Measurements from ENCODE around the gene EHD3.

Gene EHD3

DNA sequence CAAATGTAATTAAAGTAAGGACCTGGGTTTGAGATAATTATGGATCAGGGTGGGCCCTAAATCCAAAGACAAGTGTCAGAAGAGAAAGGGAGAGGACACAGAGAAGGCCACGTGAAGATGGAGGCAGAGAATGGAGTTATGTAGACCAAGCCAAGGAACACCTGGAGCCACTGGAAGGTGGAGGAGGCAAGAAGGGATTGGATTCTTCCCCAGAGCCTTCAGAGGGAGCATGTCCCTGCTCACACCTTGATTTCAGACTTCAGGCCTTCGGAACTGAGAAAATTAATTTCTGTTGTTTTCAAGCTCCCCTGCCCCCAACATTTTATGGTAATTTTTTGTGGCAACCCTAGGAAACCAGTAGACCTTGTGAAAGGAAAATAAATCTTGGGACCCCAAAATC is 36.3 kb upstream of the EHD3 start:
- H3K27me3 ChIP-seq (ENCODE audit: control insufficient read depth, insufficient read depth, low read length): no peaks in the 10 kb centered on the region
- no peak overlapping the region for H3K9ac ChIP-seq (ENCODE audit: low read length)
- H3K9me3 ChIP-seq (ENCODE audit: control insufficient read depth, insufficient read depth, low read depth, low read length): no peaks in the 10 kb centered on the region
- no peak overlapping the region for H3K4me3 ChIP-seq (ENCODE audit: low read depth, low read length)
- H3K4me1 ChIP-seq (ENCODE audit: control insufficient read depth, insufficient read depth, low read length): peaks cover 4% of the 10 kb centered on the region; the same call in 1 of the 2 replicates
- no peaks in the 10 kb centered on the region for H3K36me3 ChIP-seq (ENCODE audit: control insufficient read depth, insufficient read depth, low read length)
- H3K27ac ChIP-seq (ENCODE audit: low read depth, low read length): no peak overlapping the region

DNA sequence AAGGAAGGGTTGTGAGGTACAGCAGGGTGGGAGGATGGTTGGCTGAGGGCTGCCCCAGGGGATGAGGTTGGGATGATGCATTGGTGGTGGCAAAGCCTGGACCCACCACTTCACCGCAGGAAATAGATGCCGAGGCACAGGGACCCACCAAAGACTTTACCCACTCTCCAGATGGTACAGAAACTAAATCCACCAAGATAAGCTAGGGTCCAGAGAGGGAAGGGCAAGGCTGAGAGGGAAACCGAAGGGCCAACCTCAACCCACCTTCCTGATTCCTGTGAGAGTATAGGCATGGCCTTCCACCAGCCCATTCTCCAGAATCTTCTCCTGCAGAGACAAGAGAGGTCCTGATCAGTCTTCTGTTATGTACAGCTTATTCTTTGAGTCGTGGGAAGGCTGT is 34.7 kb upstream of the EHD3 start:
- Histone ChIP-seq H3K4me1 (ENCODE audit: control insufficient read depth, insufficient read depth, low read length) (no peaks in the 10 kb centered on the region; the same call in 1 of the 2 replicates), H3K27ac (ENCODE audit: low read depth, low read length) (no peak overlapping the region), H3K9ac (ENCODE audit: low read length) (no peak overlapping the region), H3K4me3 (ENCODE audit: low read depth, low read length) (no peak overlapping the region), H3K27me3 (ENCODE audit: control insufficient read depth, insufficient read depth, low read length) (no peaks in the 10 kb centered on the region), H3K9me3 (ENCODE audit: control insufficient read depth, insufficient read depth, low read depth, low read length) (no peaks in the 10 kb centered on the region), H3K36me3 (ENCODE audit: control insufficient read depth, insufficient read depth, low read length) (no peaks in the 10 kb centered on the region)

DNA sequence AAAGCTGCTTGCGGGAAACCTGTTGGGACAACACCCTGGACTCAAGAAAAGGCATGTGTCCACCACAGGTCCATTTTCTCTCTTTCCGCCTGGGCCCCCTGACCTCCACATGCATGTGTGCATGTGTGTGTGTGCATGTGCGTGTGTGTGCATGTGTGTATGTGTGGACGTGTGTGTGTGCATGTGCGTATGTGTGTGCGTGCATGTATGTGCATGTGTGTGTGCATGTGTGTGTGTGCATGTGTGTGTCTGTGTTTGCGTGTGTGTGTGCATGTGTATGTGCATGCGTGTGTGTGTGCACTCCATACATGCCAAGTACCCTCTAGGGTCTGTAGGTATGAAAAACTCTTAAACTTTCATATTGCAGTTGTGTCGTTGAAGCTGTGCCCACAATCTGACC is 33.0 kb upstream of the EHD3 start:
- Histone ChIP-seq H3K27ac (ENCODE audit: low read depth, low read length) (no peak overlapping the region), H3K27me3 (ENCODE audit: control insufficient read depth, insufficient read depth, low read length) (no peaks in the 10 kb centered on the region), H3K4me1 (ENCODE audit: control insufficient read depth, insufficient read depth, low read length) (no peaks in the 10 kb centered on the region; the same call in 1 of the 2 replicates), H3K9me3 (ENCODE audit: control insufficient read depth, insufficient read depth, low read depth, low read length) (no peaks in the 10 kb centered on the region), H3K9ac (ENCODE audit: low read length) (no peak overlapping the region), H3K36me3 (ENCODE audit: control insufficient read depth, insufficient read depth, low read length) (no peaks in the 10 kb centered on the region), H3K4me3 (ENCODE audit: low read depth, low read length) (no peak overlapping the region)

DNA sequence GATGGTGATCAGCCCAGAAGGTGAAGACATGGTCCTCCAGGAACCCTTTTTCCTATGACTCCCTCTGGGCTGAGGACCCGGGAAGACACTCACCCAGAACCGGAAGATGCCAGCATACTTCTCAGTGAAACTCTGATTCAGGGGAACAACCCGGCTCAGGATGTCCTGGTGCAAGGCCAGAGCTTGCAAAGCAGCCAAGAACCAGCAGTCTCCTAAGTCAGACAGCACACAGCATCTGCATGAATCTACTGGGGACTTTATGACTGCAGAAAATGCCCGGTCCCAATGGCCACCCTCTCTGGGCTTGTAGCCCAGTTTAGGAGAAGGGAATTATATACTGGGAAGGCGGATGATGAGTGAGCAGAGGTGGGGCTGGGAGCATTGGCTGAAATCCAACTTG is 31.9 kb upstream of the EHD3 start:
- H3K9ac ChIP-seq (ENCODE audit: low read length): no peak overlapping the region
- no peaks in the 10 kb centered on the region for H3K27me3 ChIP-seq (ENCODE audit: control insufficient read depth, insufficient read depth, low read length)
- H3K27ac ChIP-seq (ENCODE audit: low read depth, low read length): no peak overlapping the region
- H3K9me3 ChIP-seq (ENCODE audit: control insufficient read depth, insufficient read depth, low read depth, low read length): no peaks in the 10 kb centered on the region
- H3K36me3 ChIP-seq (ENCODE audit: control insufficient read depth, insufficient read depth, low read length): no peaks in the 10 kb centered on the region
- H3K4me1 ChIP-seq (ENCODE audit: control insufficient read depth, insufficient read depth, low read length): no peaks in the 10 kb centered on the region; the same call in 1 of the 2 replicates
- no peak overlapping the region for H3K4me3 ChIP-seq (ENCODE audit: low read depth, low read length)

DNA sequence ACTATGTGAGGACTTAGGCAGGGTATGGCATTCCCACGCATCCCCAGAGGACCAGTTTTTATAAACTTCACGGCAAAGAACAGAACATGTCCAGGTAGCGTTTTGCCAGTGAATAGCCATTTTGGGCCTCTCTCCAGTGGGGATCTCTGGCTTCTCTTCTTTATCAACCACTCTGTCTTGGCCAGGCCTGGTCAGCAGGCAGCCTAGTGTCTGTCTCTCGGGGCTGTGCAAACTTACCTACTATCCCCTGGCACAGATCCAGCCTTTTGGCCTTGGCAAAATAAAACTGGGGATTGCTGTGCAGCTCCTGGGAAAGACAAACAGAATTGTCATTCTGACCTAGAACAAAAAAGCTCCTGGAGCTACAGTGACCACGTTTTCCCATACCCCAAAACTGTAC is 31.1 kb upstream of the EHD3 start:
- Histone ChIP-seq H3K27ac (ENCODE audit: low read depth, low read length) (no peak overlapping the region), H3K4me1 (ENCODE audit: control insufficient read depth, insufficient read depth, low read length) (no peaks in the 10 kb centered on the region; the same call in 1 of the 2 replicates), H3K4me3 (ENCODE audit: low read depth, low read length) (no peak overlapping the region), H3K9ac (ENCODE audit: low read length) (no peak overlapping the region), H3K27me3 (ENCODE audit: control insufficient read depth, insufficient read depth, low read length) (no peaks in the 10 kb centered on the region), H3K9me3 (ENCODE audit: control insufficient read depth, insufficient read depth, low read depth, low read length) (no peaks in the 10 kb centered on the region), H3K36me3 (ENCODE audit: control insufficient read depth, insufficient read depth, low read length) (no peaks in the 10 kb centered on the region)

DNA sequence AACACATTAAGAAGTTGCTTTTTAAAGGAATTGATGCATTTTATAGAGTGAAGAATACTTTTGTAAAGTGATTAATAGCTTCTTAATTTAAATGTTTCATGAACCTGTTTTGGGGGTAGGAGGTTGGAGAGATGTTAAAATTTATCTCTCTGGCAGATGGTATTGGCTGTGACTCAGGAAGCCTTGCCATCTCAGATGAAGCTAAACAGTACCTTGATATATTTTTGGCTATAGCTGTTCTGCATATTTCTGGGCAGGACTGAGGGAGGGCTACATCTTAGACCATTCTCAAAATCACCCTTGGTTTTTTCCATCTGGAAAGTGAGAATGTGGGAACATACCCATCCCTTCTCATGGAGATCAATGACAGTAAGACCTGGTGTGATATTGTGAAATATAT is 30.0 kb upstream of the EHD3 start:
- H3K4me1 ChIP-seq (ENCODE audit: control insufficient read depth, insufficient read depth, low read length): peaks cover 5% of the 10 kb centered on the region; the same call in 1 of the 2 replicates
- no peak overlapping the region for H3K27ac ChIP-seq (ENCODE audit: low read depth, low read length)
- H3K36me3 ChIP-seq (ENCODE audit: control insufficient read depth, insufficient read depth, low read length): no peaks in the 10 kb centered on the region
- H3K27me3 ChIP-seq (ENCODE audit: control insufficient read depth, insufficient read depth, low read length): no peaks in the 10 kb centered on the region
- H3K9me3 ChIP-seq (ENCODE audit: control insufficient read depth, insufficient read depth, low read depth, low read length): no peaks in the 10 kb centered on the region
- H3K9ac ChIP-seq (ENCODE audit: low read length): no peak overlapping the region
- no peak overlapping the region for H3K4me3 ChIP-seq (ENCODE audit: low read depth, low read length)

DNA sequence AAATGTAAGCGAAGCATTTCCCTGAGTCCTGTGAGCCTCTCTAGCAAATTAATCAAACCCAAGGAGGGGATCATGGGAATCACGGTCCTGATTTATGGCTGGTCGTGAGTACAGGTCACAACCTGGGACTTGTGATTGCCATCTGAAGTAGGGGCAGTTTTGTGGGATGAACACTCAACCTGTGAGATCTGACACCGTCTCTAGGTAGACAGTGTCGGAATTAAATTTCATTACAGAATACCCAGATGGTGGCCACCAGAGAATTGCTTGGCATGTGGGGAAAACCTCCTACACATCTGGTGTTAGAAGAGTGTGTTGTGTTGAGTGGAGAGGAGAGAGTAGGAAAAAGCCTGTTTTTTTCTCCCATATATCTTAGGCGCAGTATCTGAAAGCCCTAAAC is 29.2 kb upstream of the EHD3 start:
- Histone ChIP-seq H3K9ac (ENCODE audit: low read length) (no peak overlapping the region), H3K9me3 (ENCODE audit: control insufficient read depth, insufficient read depth, low read depth, low read length) (no peaks in the 10 kb centered on the region), H3K27ac (ENCODE audit: low read depth, low read length) (no peak overlapping the region), H3K36me3 (ENCODE audit: control insufficient read depth, insufficient read depth, low read length) (no peaks in the 10 kb centered on the region), H3K4me3 (ENCODE audit: low read depth, low read length) (no peak overlapping the region), H3K27me3 (ENCODE audit: control insufficient read depth, insufficient read depth, low read length) (no peaks in the 10 kb centered on the region), H3K4me1 (ENCODE audit: control insufficient read depth, insufficient read depth, low read length) (peaks cover 5% of the 10 kb centered on the region; the same call in 1 of the 2 replicates)

DNA sequence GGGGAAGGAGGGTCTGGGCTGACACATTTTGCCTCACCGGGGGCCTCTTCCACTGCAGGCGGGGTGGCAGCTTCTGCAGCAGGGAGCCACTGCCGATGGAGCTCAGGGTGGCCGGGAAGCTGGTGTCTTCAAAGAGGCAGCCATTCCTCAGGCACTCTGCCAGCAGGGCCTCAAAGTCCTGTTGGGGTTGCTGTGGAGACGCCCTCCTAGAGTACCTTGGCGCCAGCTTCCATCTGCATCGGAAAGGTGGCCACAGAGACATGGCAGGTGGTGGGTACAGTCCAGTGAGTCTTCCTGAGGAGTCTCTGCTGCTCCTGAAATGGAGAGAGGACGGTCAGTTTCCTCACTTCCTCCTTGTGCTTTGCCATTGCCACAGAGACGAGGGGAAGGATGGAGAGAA is 28.8 kb upstream of the EHD3 start:
- H3K36me3 ChIP-seq (ENCODE audit: control insufficient read depth, insufficient read depth, low read length): no peaks in the 10 kb centered on the region
- H3K4me1 ChIP-seq (ENCODE audit: control insufficient read depth, insufficient read depth, low read length): peaks cover 5% of the 10 kb centered on the region; the same call in 1 of the 2 replicates
- H3K27ac ChIP-seq (ENCODE audit: low read depth, low read length): no peak overlapping the region
- H3K4me3 ChIP-seq (ENCODE audit: low read depth, low read length): no peak overlapping the region
- no peaks in the 10 kb centered on the region for H3K27me3 ChIP-seq (ENCODE audit: control insufficient read depth, insufficient read depth, low read length)
- no peaks in the 10 kb centered on the region for H3K9me3 ChIP-seq (ENCODE audit: control insufficient read depth, insufficient read depth, low read depth, low read length)
- no peak overlapping the region for H3K9ac ChIP-seq (ENCODE audit: low read length)

DNA sequence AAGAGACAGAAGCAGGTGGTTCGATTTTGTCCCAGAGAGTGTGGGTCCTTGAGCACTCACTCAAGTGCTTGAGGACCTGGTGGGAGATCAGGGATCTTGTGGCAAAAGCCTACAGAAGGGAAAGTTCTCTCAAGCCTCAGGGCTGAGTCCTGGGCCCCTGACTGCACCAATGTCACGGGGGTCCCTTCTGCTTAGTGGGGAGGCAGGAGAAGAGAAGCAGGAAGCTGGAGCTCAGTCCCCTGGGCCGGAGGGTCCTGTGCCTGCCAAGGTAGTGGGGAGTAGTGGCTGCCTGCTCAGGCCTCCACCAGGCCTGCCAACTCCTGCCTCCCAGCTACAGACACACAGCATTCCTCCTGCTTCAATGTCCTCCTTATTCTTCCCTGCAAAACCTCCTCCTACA is 28.3 kb upstream of the EHD3 start:
- no peaks in the 10 kb centered on the region for H3K9me3 ChIP-seq (ENCODE audit: control insufficient read depth, insufficient read depth, low read depth, low read length)
- H3K4me1 ChIP-seq (ENCODE audit: control insufficient read depth, insufficient read depth, low read length): peaks cover 5% of the 10 kb centered on the region; the same call in 1 of the 2 replicates
- no peak overlapping the region for H3K4me3 ChIP-seq (ENCODE audit: low read depth, low read length)

DNA sequence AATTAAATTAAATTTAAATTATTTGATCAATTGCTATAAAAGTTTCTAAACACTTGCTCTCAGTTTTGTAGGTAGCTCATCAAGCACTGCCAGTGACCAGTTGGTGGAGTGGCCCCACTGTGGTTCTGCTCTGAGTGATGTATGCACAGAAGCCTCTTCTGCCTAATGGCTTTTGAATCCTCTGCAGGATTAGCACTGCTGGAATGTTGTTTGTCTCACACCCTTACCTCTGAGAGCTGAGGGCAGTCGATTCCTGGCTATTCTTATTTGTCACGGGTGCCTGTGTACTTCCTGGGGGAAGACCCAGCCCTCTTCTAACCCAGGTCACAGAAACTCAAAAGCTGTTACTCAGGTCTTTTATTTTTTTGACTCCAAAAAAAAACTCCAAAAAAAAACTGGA is 26.2 kb upstream of the EHD3 start:
- Histone ChIP-seq H3K27ac (ENCODE audit: low read depth, low read length) (no peak overlapping the region), H3K27me3 (ENCODE audit: control insufficient read depth, insufficient read depth, low read length) (no peaks in the 10 kb centered on the region), H3K4me1 (ENCODE audit: control insufficient read depth, insufficient read depth, low read length) (peaks cover 5% of the 10 kb centered on the region; the same call in 1 of the 2 replicates), H3K9me3 (ENCODE audit: control insufficient read depth, insufficient read depth, low read depth, low read length) (no peaks in the 10 kb centered on the region), H3K4me3 (ENCODE audit: low read depth, low read length) (no peak overlapping the region), H3K9ac (ENCODE audit: low read length) (no peak overlapping the region), H3K36me3 (ENCODE audit: control insufficient read depth, insufficient read depth, low read length) (no peaks in the 10 kb centered on the region)

More for the DNA sequence above, 28.3 kb upstream of the EHD3 start:
- Histone ChIP-seq H3K9ac (ENCODE audit: low read length) (no peak overlapping the region), H3K36me3 (ENCODE audit: control insufficient read depth, insufficient read depth, low read length) (no peaks in the 10 kb centered on the region), H3K27ac (ENCODE audit: low read depth, low read length) (no peak overlapping the region), H3K27me3 (ENCODE audit: control insufficient read depth, insufficient read depth, low read length) (no peaks in the 10 kb centered on the region)

DNA sequence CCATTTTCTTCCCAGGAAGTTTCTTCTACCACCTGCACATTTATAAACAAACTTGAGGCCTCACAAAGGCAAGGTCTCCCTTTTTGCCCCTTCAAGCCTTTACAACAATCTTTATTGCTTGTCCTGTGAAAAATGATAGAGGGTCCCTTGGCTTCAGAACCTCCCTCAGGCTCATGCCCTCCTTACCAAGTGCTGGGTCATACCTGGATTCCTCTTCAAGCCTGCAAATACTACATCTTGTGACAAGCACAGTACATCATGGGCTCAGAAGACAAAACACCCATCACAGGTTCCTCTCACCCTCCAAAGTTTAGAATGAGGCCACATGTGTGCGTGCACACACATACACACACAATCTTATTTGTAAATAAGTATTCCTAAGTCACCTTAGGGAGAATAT is 25.7 kb upstream of the EHD3 start:
- H3K9ac ChIP-seq (ENCODE audit: low read length): no peak overlapping the region
- peaks cover 9% of the 10 kb centered on the region for H3K4me1 ChIP-seq (ENCODE audit: control insufficient read depth, insufficient read depth, low read length)
- H3K4me3 ChIP-seq (ENCODE audit: low read depth, low read length): no peak overlapping the region
- no peaks in the 10 kb centered on the region for H3K27me3 ChIP-seq (ENCODE audit: control insufficient read depth, insufficient read depth, low read length)
- H3K9me3 ChIP-seq (ENCODE audit: control insufficient read depth, insufficient read depth, low read depth, low read length): no peaks in the 10 kb centered on the region
- no peaks in the 10 kb centered on the region for H3K36me3 ChIP-seq (ENCODE audit: control insufficient read depth, insufficient read depth, low read length)
- H3K27ac ChIP-seq (ENCODE audit: low read depth, low read length): no peak overlapping the region

All from HUES6 (cell line).